ENCODE measurements around the gene SLC20A1.

DNA sequence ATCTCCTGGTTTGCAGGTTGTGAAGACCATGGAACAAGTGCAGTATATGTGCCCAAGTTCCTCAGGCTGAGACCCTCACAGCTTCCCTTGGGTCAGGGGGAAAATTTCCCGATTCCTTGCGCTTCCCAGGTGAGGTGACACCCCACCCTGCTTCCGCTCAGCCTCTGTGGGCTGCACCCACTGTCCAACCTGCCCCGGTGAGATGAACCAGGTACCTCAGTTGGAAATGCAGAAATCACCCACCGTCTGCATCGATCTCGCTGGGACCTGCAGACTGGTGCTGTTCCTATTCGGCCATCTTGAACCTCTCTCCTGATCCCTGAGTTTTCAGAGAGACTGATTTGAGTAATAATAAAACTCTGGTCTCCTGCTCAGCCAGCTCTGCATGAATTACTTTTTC, 30.7 kb upstream of the SLC20A1 start:
- no peak for TF ChIP-seq EZH2phosphoT487 (IDR thresholded peaks at IDR 0.05; ENCODE audit: insufficient read depth, low read depth)
- no peak for TF ChIP-seq EZH2 (IDR thresholded peaks at IDR 0.05; ENCODE audit: insufficient read depth, poor library complexity, severe bottlenecking)

Measured in GM23248 (cell line).